ENCODE data around the gene PPARA.

DNA sequence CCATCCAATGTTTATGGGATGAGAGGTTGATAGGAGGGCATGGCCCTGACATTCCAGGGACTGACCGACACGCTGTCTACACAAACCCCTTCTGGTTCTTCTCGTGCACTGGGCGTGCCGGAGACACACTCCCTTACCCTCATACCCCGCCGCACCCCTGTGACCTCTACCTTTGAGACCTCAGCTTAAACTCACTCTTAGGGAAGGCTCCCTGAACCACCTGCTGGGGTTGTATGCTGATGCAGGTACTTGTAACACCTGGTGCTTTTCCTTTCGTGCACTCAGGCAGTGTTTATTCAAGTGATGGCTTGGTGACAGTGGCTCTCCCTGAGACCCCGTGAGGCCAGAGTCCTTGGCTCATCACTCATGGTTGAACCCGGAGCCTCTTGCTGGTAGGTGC is 12.0 kb downstream of the PPARA start:
- TF ChIP-seq, protein P1, sequence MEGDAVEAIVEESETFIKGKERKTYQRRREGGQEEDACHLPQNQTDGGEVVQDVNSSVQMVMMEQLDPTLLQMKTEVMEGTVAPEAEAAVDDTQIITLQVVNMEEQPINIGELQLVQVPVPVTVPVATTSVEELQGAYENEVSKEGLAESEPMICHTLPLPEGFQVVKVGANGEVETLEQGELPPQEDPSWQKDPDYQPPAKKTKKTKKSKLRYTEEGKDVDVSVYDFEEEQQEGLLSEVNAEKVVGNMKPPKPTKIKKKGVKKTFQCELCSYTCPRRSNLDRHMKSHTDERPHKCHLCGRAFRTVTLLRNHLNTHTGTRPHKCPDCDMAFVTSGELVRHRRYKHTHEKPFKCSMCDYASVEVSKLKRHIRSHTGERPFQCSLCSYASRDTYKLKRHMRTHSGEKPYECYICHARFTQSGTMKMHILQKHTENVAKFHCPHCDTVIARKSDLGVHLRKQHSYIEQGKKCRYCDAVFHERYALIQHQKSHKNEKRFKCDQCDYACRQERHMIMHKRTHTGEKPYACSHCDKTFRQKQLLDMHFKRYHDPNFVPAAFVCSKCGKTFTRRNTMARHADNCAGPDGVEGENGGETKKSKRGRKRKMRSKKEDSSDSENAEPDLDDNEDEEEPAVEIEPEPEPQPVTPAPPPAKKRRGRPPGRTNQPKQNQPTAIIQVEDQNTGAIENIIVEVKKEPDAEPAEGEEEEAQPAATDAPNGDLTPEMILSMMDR (IDR thresholded peaks at IDR 0.05) = no peak
- TF ChIP-seq POLR2A (IDR thresholded peaks at IDR 0.05) = no peak
